CD4-positive, alpha-beta T cell treated with Interleukin-21 for 1 hour (primary cell): ENCODE measurements around the gene ZNF277.
A peak's percentile ranks its signal among the peaks of the same experiment; 100 is the strongest.

Experiments
- DNase-seq: peaks from one replicate; pipeline ENCODE4 v3.0.0-alpha.2; 2020

ZNF277 gene

DNA sequence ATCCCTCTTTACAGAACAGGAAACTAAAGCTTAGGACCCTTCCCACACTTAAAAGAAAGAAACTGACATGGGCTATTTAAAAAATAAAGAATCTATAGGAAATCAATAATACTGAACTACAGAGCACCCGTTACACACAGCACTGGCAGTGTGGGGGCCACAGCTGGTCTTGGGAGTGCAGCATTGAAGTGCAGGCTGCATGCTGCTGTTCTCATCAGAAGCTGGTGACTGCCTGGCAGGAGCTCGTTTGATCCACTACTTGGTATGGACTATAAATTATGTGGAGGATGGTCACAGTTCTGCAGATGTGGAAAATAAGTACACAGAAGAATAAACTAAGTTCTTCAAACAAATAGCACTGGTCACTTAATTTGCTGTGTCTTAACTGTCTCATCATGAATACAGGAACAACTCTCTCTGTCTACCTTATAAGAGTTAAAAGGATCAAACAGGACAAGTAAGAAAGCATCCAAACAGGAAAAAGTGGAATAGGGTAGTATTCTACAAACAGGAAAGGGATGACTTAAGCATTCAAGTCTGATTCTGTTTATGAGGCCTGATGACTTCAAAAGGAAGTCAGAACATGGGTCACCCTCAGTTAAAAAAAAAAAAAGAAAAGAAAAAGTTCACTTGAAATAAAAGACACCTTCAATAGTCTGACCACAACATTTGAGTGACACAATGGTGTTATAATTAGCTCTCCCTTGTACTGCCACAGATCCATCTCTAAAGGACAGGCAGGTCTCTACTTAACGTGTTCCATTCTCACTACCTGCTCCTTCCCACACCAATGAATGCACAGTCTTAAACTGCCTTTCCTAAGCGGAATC is 21.3 kb upstream of the ZNF277 start:
- DNase-seq: no peak

DNA sequence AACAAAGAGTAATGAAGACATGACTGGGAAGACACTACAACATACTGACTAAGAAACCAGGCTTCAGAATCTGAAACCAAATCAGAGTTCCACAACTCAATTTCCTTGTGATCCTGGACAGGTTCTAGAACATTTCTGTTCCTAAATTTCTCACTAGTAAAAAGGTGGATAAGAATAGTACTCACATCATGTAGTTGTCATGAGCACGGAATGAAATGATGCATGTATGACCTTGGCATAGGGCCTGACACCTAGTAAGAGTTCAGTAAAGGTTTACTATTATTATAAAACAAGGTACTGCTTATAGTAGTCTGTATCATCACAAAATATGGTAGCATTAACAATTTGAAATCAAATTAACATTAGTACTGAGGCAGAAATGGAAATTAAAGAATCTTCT is 20.2 kb upstream of the ZNF277 start:
- DNase-seq: no peak

DNA sequence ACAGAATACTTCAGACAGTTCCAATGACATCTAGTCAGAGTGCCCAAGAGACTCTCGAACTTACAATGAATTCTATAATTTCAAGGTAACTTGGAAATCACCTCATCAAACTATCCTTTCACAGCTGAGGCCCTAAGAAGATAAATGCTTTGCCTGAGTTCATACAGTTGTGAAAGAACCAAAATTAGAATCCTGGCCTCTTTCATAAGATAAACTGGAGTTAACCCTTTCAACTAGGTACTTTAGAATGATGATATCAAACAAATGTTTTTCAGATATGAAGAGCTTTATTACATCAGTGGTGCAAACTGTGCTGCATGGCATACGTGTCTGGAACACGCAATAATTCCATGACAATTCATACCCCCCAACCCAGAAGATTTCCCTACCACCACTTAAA is 18.2 kb upstream of the ZNF277 start:
- DNase-seq: no peak

DNA sequence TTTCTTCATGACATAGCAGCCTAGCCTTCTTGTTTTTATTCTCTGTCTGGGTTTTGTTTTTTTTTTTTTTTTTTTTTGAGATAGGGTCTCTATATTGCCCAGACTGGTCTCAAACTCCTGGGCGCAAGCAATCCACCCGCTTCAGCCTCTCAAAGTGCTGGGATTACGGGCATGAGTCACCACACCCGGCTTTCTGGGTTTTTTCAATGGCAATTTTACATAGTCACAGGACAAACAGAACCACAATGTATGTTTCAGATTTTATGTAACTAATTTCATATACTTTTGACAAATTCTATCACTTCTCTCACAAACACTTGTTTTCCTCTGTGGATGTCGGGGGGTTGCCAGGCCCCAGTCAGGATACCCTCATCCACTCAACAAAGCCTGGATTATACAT is 16.8 kb upstream of the ZNF277 start:
- no peak for DNase-seq

DNA sequence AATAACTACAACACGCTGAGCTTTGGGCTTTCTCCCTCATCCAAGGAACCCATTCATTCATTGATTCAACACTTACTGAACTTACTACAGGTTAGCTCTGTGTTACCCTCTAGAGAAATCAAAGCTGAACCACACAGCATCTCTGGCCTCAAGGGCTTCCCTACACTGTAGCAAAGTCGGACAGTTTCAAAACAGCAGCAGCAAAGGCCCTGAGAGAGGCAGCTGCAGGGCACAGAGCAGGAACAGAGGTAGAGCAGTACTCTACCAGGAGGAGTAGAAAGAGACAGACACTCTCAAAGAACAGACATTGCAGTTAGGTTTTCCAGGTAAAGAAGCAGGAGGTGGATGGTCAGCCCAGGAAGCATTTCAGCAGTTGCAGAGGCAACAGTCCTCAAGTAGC is 16.4 kb upstream of the ZNF277 start:
- DNase-seq: no peak

DNA sequence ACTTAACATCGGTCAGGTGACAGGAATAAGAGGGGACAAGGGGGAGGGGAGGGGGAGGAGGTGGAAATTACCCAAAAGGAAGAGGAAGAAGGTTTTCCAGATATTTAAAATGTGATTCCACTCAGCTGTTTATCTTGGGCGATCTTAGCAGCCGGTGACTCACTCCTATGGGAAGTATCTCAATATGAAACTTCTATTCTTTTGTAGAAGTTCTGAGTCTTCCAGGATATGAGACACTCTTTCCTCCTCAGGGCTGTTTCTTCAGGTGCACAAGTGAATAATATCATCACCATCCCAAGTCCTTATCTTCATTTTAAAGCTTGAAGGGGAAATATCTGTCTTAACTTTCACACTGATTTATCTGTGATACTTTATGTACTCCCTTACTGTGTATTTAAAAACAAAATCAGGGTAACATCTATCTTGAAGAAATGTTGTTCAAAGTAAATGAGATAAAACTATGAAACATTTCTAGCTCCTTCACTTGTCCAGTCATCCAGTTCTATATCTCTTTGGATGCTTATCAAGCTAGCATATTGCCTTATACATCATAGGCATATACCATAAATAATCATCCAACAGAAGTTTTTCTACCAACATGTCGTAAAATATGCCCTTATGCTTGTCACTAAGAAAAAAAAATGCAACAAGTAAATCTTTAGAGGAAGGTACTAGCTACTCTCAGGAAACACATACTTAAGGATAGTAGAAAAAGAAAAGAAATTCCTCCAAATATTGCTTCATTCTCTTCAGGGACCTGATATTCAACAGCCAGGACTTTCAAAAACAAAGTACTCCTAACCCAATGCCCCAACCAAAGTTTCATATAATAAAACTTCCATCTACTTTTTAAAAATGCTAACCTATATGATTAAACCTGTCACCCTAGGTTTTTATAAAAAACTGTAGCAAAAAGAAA is 14.0 kb upstream of the ZNF277 start:
- DNase-seq: no peak

DNA sequence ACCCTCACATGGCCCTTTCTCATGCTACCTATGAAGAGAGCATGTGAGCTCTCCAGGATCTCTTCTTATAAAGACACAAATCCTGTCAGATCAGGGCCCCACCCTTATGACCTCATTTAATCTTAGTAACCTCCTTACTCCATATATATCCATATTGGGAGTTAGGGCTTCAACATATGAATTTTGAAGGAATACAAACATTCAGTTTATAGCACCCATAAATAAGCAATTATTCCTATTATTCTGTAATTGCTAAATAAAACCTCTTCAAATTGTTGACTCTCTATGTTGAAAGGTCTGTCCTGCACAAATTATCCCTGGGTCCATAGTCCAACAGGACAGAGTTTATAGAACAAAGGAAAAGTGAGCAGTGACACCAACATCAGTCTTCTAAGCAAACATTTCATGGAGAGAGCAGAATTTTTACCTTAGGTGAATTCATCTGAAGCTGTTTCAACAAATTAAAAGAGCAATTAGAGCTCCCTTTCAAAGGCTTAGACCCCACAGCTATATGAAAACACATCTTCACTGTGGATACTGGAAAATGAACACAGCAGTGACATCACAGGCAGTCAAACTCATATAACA is 12.5 kb upstream of the ZNF277 start:
- DNase-seq: no peak

DNA sequence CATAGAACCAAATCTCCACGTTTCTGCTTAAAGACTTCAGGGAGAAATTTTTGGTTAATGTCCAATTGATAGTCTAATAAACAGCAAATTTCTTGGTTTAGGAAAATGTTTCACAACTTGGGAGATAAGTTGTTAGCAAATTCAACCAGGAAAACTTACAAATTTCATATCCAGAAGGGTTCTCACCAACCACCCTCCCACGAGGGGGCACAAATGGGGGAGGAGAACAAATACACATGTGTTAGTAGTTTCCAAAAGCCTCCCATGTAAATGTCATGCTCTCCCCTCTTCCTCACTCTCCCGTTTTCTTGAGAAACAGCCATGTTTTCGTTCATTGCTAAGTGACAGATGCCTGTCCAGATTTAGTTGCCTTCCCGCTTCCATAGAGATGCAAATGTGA is 10.8 kb upstream of the ZNF277 start:
- no peak for DNase-seq

DNA sequence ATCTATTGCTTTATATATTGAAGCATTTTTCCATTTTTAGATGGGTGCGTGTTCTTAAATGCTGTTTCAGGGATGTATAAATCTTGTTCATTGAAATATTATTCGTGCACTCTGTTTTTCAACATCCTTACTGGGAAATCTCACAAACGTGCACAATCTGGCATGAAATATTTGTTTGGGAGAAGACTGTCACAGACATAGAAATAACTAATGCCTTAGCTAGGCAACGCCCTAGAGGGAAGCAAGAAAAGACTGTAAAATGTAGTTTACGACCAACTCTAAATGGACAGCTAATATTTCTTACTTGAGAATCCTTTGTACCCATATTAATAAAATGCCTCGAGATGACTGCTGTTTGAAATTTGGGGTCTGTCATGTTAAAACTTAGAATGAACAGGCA is 9.2 kb upstream of the ZNF277 start:
- no peak for DNase-seq

DNA sequence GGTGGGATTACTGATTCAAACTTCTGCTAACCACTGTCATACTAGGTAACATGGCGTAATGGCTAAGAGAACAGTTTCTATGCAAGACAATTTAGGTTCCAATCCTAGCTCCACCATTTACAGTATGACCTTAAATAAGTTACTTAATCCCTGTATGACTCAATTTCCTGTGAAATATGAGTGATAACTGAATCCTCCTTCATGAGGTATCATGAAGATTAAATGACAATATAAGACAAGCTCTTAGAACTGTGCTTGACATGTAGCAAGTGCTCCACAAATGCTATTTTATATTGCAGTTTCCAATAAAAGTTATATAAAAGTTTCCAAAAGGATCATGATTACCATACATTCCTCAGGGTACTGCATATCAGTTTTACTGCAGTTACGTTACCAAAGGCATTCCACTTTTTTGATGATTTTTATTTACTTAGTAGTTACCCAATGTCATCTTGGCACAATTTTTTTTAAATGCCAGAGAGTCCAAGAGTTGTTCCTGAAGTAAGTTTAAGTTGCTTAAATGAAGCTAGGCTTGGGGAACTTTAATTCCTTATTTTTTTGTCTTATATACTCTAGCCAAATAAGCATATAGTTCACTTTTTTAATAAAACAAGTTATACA is 7.3 kb upstream of the ZNF277 start:
- no peak for DNase-seq

DNA sequence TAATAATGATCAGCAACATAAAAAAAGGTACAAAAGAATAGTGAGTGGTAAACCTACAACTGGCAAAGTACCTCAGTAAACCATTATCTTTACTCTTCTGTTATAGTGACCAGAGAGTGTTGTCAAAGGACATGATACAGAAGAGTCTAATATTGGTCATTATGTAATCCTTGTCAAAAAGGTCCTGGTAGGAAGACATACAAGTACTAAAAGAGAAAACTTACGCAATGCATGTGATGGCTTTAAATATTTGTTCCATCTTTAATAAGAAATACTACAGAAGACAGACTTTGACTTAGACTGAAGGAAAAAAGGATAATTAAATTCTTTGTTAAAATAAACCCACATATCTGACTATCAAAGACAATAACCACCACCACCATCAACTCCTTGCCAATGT is 6.8 kb upstream of the ZNF277 start:
- DNase-seq: no peak

DNA sequence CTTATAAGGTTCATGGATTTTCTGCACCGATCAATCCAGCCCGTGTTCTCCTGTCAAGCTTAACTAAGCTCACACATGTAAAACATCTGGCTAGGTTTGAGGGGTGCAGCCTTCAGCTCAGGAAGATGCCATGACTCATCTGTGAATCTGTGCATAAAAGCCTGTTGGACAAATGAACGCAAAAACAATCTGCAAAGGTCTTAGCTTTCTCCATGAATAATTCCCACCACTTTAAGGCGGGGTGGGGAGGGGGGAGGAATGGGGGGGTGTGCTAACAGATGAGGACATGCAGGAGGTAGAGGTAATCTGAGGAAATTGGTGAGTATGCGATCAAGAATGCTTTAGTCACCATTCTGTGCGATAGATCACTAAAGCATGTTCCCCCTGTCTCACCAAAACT is 5.1 kb upstream of the ZNF277 start:
- DNase-seq: no peak

DNA sequence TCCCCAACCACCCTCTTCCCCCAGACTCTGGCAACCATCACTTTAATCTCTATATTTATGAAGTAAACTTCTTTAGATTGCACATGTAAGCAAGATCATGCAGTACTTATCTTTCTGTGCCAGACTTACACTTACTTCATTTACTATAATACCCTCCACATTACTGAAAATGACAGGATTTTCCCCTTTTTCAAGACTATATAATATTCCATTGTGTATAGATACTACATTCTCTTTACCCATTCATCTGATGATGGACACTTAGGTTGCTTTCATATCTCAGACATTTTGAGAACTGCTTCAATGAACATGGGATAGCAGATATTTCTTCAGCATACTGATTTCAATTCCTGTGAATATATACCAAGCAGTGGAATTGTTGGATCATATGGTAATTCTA is 4.7 kb upstream of the ZNF277 start:
- DNase-seq: no peak

DNA sequence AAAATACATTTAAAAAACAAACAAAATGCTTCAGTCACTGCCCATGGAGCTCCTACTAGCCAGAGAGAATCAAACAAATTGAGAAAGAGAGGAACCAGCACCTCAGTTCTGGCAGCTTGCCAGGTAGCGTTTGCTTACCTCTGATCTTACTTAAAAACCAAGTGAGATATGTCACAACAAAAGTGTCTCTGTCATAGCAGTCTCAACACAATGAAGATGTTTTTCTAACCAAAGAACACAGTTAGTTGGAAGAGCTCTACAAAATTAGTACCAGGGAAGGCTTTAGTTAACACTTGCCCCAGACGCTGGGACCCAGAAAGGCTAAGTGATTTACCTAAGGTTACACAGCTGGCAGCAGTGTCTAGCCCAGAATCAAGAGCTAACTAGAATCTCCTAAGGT is 3.7 kb upstream of the ZNF277 start:
- peak; percentile 10 for DNase-seq

DNA sequence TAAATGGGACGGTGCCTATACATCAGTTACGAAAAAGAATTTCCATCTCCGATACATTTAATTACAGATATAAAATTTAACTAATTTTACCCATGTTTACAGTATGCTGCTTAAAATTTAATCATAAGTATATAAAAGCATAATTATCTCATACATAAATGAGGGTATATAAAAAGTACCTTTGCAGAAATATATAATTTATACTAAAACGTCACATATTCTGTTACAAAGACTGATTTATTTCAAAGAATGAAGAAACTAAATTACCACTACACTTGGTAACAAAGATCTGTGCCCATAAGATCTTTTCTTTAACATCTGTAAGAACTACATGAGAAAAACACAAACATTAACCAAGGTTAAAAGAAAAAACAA is 3.1 kb upstream of the ZNF277 start:
- no peak for DNase-seq

DNA sequence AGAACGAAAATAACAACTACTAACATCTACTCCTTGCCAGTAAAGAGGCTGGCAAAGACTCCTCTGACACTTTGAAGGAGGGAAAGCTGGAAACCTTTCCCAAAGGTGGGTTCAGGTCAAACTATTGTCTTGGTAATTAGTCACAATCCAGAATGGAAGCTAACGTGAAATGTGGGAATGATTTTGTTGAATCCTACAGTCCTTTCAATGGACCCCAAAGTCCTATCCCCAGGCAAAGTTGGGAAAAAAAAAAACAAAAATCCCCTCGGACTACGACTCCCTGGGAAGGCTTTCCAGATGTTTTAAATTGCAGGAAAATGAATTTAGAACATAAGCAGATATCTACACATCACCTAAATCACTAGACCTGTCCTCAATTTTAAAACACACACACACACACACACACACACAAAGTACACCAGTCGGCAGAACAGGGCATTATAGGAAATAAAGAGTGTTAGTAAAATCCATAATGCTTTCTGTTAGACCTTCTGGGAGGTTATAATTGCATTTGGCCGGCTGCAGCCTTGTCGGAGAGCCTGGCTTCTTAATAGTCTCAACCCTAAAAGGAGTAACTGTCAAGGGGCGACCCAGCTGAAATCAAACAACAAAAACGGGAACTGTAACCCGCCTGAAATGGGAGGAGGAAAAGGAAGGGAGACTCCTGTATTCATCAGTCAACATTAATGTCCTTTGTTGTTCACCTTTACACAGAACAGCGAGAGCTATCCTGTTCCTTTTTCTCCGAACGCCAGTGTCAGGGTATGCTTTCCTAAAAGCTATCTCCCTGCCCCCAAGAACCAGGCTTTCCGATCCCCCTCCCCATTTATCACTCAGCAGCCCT is 1.8 kb upstream of the ZNF277 start:
- DNase-seq: peak; percentile 22

DNA sequence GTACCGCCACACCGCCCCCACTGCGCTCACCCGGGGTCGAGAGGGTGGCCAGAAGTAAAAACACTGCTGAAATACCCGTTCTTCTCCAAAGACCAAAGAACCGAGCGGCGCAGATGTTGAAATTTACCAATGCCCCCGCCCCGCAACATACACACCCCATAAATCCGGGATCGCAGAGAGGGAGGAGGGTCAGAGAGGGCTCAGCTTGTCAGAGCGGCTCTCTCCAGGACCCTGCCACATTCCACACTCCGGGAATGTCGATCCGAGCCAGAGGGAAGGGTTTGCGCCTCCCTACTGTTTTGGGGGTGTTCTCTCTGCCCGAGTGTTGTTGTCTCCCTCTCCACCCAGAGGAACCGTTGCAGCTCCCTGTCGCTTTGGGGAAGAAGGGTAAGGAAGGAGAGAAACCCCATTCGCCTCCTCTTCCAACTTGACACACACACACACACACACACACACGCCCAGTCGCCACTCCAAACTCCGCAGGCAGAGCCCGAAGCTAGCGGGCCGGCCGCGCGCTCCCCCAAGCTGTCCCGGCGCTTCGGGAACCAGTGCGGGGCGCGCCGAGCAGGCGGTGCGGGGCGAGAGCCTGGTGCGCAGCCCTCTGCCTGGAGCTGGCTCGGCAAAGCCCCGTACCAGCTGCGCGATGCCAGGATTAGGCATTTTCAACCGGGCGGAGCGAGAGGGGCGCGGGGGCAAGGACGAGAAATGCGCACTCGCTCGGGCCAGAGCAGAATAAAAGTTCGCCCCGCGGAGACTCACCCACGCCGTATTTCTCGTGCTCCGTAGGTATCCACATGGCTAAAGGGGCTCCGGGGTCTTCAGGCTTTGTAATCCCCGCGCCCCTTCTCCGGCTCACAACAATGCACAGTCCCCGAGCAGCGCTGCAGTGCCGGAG is 905 bp upstream of the ZNF277 start:
- DNase-seq: peak; percentile 38

DNA sequence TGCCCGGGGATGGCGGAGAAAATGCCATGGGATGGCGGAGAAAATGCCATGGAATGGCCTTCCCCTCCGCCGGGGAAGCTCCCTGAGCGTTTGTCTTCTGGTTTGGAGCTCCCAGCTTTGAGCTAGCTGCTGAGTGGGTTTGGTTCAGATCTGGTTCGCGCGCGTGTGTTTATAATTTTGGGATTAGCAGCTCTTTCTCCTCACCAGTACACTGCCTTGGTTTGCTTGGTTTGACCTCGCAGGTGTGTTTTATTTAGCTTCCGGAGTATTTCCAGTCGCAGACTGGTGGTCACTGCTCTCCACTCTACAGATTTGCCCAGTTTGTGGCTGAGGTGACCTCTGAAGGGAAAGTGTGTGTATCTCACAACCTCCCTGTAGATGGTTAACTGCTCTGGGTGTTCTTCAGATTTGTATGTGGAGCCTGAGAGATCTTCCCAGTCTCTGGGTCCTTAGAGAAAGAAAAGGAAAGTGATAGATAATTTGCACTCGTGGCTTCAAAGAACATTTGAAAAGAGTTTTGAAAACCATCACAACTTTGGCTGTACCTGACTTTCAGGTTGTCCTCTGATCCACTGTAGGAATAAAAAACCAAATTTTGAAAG is 597 bp downstream of the ZNF277 start:
- DNase-seq: peak; percentile 10

DNA sequence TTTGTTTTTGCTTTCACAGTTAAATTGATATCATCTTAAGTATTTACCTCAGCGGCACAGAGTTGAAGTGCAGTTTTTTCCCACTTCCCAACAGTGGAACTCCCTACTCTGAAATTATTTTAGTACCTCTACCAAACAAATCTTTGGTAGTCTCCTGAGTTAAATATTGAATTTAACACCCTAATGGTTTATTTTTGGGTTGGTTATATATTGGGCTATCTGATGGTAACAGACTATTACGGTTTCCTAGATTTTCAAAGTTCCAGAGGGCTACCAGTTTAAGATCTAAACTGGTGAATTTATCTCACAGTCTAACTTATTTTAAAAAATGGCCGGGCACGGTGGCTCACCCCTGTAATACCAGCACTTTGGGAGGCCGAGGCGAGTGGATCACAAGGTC is 1.3 kb downstream of the ZNF277 start:
- DNase-seq: no peak

DNA sequence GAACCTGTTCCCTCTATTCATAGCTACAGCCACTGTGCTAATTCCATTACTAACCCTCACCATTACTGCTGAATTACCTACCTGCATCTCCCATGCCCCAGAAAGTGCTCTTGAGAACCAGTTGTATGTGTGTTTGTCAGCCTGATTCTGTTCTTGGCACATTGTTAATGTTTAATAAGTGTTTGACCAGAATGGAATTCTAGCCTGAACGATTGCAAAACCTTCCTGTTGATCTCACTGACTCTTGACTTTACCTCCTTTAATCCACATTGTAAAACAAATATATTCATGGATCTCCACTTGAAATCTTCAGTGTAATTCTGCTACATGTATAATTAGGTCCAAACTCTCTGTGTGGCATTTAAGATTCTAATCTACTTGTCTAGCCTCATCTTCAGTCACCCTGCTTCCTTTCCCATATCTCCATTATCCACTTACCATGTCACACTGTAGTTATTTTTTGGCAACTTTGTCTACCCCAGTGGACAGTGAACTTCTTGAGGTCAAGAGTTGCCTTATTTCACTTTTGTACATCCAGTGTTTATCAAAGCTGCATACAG is 4.9 kb downstream of the ZNF277 start:
- DNase-seq: no peak

DNA sequence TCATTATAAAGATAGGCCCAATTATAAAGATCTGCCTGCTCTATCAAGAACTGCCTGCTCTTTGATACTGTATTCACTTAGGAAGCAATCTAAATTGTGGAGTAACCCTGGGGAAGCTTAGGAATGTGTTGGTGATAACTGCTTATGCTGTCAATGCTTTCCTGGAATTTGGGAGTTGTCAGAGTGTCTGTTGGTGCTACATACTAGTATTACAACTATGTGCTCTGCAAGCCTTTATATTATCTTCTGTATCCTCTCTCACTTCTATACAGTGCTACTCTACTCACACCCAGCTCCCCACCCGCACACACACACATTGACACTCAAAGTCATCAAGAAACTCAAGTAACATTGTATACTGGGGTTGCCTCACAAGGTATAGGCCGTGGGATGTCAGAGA is 6.1 kb downstream of the ZNF277 start:
- no peak for DNase-seq
